ENCODE data around the gene RAB20.

GRCh38 chr13:110517505-110518225 lies 43.9 kb downstream of the RAB20 start:
- TF ChIP-seq POLR2A (IDR thresholded peaks at IDR 0.05; ENCODE audit: low read depth, low read length) (no peak), MYC (IDR thresholded peaks at IDR 0.05; ENCODE audit: insufficient read depth, insufficient read length, insufficient replicate concordance, low read length, severe bottlenecking) (no peak), POLR2AphosphoS5 (IDR thresholded peaks at IDR 0.05; ENCODE audit: low read length) (no peak)
